ENCODE data around the gene AKAP17A.

AKAP17A gene

GRCh38 chrX:1629244-1629643 lies 37.8 kb downstream of the AKAP17A start:
- no peak overlapping the region for H3K4me3 ChIP-seq (ENCODE audit: low read length)
- DNase-seq (ENCODE audit: low read depth) = no peak
- TF ChIP-seq, protein P1, sequence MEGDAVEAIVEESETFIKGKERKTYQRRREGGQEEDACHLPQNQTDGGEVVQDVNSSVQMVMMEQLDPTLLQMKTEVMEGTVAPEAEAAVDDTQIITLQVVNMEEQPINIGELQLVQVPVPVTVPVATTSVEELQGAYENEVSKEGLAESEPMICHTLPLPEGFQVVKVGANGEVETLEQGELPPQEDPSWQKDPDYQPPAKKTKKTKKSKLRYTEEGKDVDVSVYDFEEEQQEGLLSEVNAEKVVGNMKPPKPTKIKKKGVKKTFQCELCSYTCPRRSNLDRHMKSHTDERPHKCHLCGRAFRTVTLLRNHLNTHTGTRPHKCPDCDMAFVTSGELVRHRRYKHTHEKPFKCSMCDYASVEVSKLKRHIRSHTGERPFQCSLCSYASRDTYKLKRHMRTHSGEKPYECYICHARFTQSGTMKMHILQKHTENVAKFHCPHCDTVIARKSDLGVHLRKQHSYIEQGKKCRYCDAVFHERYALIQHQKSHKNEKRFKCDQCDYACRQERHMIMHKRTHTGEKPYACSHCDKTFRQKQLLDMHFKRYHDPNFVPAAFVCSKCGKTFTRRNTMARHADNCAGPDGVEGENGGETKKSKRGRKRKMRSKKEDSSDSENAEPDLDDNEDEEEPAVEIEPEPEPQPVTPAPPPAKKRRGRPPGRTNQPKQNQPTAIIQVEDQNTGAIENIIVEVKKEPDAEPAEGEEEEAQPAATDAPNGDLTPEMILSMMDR (IDR thresholded peaks at IDR 0.05; ENCODE audit: insufficient read depth, low read depth, low read length, missing control alignments) = no peak

DNA sequence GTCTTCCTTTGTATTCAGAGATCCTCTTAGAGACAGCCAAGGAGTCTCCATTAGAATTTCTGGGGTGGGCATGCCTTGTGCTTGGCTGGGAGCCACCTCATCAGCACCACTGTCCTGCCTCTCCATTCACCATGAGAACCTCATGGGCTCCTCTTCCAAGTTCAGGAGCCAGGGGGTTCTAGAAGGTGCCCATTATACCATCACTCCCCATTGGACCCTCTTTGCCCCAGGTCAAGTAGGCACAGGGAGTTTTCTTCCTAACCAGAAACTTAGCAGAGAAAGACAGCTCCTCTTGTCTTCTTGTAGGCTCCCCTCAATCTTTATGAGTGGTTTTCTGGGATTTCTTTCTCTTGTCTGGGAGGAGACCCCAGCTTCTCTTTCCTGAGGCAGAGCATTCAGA lies 54.6 kb downstream of the AKAP17A start:
- no peak overlapping the region for H3K4me3 ChIP-seq (ENCODE audit: low read length)
- DNase-seq (ENCODE audit: low read depth) = no peak
- TF ChIP-seq, protein P1 (IDR thresholded peaks at IDR 0.05; ENCODE audit: insufficient read depth, low read depth, low read length, missing control alignments) = no peak

DNA sequence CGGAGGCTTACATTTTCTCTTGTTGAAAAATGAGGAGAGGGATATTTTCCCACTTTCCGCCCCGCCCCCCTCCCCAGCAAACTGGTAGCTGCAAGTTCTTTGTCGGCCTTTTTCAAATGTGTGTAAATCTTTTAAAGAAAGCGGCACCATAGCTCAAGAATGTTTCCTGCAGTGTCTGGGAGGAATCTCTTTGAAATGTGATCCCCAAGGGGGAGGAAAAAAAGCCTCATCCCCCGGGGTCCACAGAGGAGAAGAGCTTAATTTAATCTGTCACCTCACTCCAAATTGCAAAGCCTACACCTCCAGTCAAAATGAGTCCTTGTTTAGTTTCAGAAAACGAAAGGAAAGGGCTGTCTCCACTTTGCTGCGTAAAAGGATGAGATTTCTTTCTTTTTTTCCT lies 58.2 kb downstream of the AKAP17A start:
- TF ChIP-seq, protein P1 (IDR thresholded peaks at IDR 0.05; ENCODE audit: insufficient read depth, low read depth, low read length, missing control alignments) = no peak
- no peak for DNase-seq (ENCODE audit: low read depth)
- H3K4me3 ChIP-seq (ENCODE audit: low read length) = no peak overlapping the region
